H1 (cell line): ENCODE measurements around the gene NOSIP. TPM values are rescaled to one million over a fixed set of nuclear protein-coding genes. Genes with fewer than 3 reads are reported as not detected.
A peak's percentile ranks its signal among the peaks of the same experiment; 100 is the strongest.

Source experiments
- BCL11A ChIP-seq, 2 experiments: IDR thresholded peaks; one replicate each; pipeline ENCODE4 v1.6.1; 2011; ENCODE audit warnings: low read depth in 2 of 2, low read length in 2 of 2, mild to moderate bottlenecking in 2 of 2
- BRCA1 ChIP-seq: IDR thresholded peaks from 2 replicates; pipeline ENCODE4 v1.6.1; 2012; ENCODE audit warnings: low read depth, low read length, improper control_type of control experiment
- CEBPB ChIP-seq: IDR thresholded peaks from 2 replicates; pipeline ENCODE4 v1.6.1; 2012; ENCODE audit warnings: low read depth, low read length
- CHD1 ChIP-seq: IDR thresholded peaks from 2 replicates; pipeline ENCODE4 v1.6.1; 2012; ENCODE audit warnings: low read depth, low read length, improper control_type of control experiment
- E2F6 ChIP-seq: IDR thresholded peaks from 2 replicates; pipeline ENCODE4 v1.6.1; 2012; ENCODE audit warnings: inconsistent platforms
- EGR1 ChIP-seq: IDR thresholded peaks from 2 replicates; pipeline ENCODE4 v1.6.1; 2011; ENCODE audit warnings: low read depth, low read length, borderline replicate concordance
- GTF2F1 ChIP-seq: IDR thresholded peaks from 2 replicates; pipeline ENCODE4 v1.6.1; 2012; ENCODE audit warnings: low read depth, low read length, improper control_type of control experiment, borderline replicate concordance
- HDAC2 ChIP-seq, 2 experiments: fragments of 300-600 bp in 1 of 2; sonication (generic) in 1 of 2; IDR thresholded peaks; 2 replicates each; pipeline ENCODE4 v1.6.1; 2011 to 2012; ENCODE audit warnings: low read depth in 2 of 2, low read length in 2 of 2, mild to moderate bottlenecking in 2 of 2, moderate library complexity in 2 of 2, borderline replicate concordance in 1 of 2, inconsistent platforms in 1 of 2
- JUND ChIP-seq: IDR thresholded peaks from 2 replicates; pipeline ENCODE4 v1.6.1; 2011; ENCODE audit warnings: mild to moderate bottlenecking, improper control_type of control experiment, low read length
- KDM5A ChIP-seq: fragments of 200-600 bp; IDR thresholded peaks from 2 replicates; pipeline ENCODE4 v1.7.1; 2012; ENCODE audit warnings: mild to moderate bottlenecking, low read length, inconsistent platforms, mixed read lengths
- MAFK ChIP-seq: IDR thresholded peaks from 2 replicates; pipeline ENCODE4 v1.6.1; 2012; ENCODE audit warnings: low read depth, mild to moderate bottlenecking, improper control_type of control experiment, low read length
- SAP30 ChIP-seq: fragments of 300-600 bp; sonication (generic); IDR thresholded peaks from 2 replicates; pipeline ENCODE4 v1.7.1; 2012; ENCODE audit warnings: low read length, moderate library complexity, mild to moderate bottlenecking, inconsistent platforms; ENCODE audit not compliant: insufficient read depth, insufficient replicate concordance
- SP1 ChIP-seq: IDR thresholded peaks from 2 replicates; pipeline ENCODE4 v1.6.1; 2011; ENCODE audit warnings: low read depth, low read length
- SP2 ChIP-seq: IDR thresholded peaks from 2 replicates; pipeline ENCODE4 v1.6.1; 2012; ENCODE audit warnings: mild to moderate bottlenecking, low read length, inconsistent platforms
- SRF ChIP-seq: IDR thresholded peaks from 2 replicates; pipeline ENCODE4 v1.6.1; 2011; ENCODE audit warnings: mild to moderate bottlenecking, low read depth, low read length, moderate library complexity
- SUZ12 ChIP-seq: fragments of 200-600 bp; sonication (generic); IDR thresholded peaks from 2 replicates; pipeline ENCODE4 v1.6.1; 2012; ENCODE audit warnings: mild to moderate bottlenecking, inconsistent platforms, low read length, moderate library complexity, mixed read lengths
- TAF7 ChIP-seq: optimal IDR thresholded peaks from 2 replicates; pipeline ENCODE3; 2011; ENCODE audit warnings: low read depth, mild to moderate bottlenecking, inconsistent platforms, low read length, moderate library complexity, borderline replicate concordance
- TBP ChIP-seq: IDR thresholded peaks from 2 replicates; pipeline ENCODE4 v1.6.1; 2011; ENCODE audit warnings: low read depth, low read length, improper control_type of control experiment
- TEAD4 ChIP-seq: IDR thresholded peaks from 2 replicates; pipeline ENCODE4 v1.6.1; 2012; ENCODE audit warnings: low read depth, low read length, inconsistent platforms, mixed read lengths
- polyA plus RNA-seq, 7 experiments: library from polyadenylated mRNA; depleted of rRNA in 3 of 7; stranded (reverse) in 5 of 7; unstranded in 2 of 7; fragments of >200 nt in 5 of 7; fragments of 200-250 nt in 2 of 7; gene quantifications; 1 replicate in 5 of 7; 2 replicates in 1 of 7; 4 replicates in 1 of 7; pipeline versions ENCODE4 v1.2.1 to v1.2.3, GENCODE V29; 2011 to 2013; ENCODE audit warnings: missing spikeins in 2 of 7, mixed read lengths in 2 of 7
- total RNA-seq: library from RNA; stranded (reverse); fragmentation: NEBNext Ultra II Directional; extraction: Animal tissue kit (Norgen Biotek cat#: 25700); gene quantifications from 2 replicates; pipeline ENCODE4 v1.2.1, GENCODE V29; 2021
- TF ChIP-seq, protein P1 (sequence below): IDR thresholded peaks from 2 replicates; pipeline ENCODE4 v1.6.1; 2011; ENCODE audit warnings: low read depth, mild to moderate bottlenecking, low read length; ENCODE audit not compliant: insufficient read depth
- TF ChIP-seq, protein P2 (sequence below): IDR thresholded peaks from 2 replicates; pipeline ENCODE4 v1.6.1; 2012; ENCODE audit warnings: inconsistent platforms
- TF ChIP-seq, protein P3 (sequence below): IDR thresholded peaks from 2 replicates; pipeline ENCODE4 v1.6.1; 2012; ENCODE audit warnings: low read length, inconsistent platforms

Gene NOSIP
- total and polyA plus RNA-seq, 2 of the 8 experiments (the other 6 are each of a cell fraction or from before 2014, with no cell fraction given) = 85.1 to 192 TPM

DNA sequence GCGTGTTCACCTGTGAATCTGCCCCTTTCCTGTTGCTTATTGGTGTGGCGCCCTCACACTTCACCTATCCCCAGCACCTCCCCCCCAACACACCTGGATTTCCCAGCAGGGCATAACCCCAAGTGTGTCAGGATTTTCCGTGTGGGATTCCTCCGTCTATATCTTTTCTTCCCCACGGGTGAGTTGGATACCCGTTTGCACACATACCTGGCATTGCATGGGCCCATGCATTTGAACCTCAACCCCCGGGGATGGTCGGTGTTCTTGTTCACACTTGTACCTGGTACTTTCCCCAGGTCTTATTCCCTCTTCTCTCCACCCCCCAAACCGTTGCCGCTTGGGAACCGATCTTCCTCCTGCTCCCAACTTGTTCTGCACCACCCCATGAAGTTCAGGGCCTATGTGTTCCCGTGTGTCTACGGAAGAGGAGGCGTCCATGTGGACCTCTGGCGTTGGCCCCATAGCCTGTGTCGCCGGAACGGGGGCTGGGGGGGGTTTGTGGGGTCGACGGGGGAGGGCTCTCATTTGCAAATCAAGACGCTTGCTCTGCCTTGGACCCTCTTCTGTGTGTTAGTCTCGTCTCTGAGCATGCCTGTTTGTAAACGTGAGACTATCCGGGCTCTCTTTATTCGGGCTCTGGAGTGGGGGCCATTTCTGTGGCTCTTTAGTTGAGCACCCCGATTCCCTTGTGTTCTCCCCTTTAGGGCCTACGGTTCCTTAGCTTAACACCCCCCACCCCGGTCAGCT lies 12.3 kb upstream of the NOSIP start (continued):
- TF ChIP-seq CEBPB (no peak), KDM5A (0 out of 2 replicates have a peak, but pooled peaks have one; percentile 13), BCL11A (IDR thresholded peaks at IDR 0.05; ENCODE audit: low read depth in 2 of 2, low read length in 2 of 2) (no peak), TAF7 (no peak), CHD1 (no peak), JUND (no peak), SP2 (no peak), HDAC2 (IDR thresholded peaks at IDR 0.05; ENCODE audit: borderline replicate concordance in 1 of 2, low read depth in 2 of 2, low read length in 2 of 2) (no peak), BRCA1 (no peak), SAP30 (peak; percentile 61), TBP (no peak), GTF2F1 (no peak), TEAD4 (no peak), E2F6 (no peak), MAFK (no peak), EGR1 (no peak), SRF (no peak), SUZ12 (peak; percentile 8; the same call in 1 of the 2 replicates), SP1 (no peak)
- TF ChIP-seq, protein P1, sequence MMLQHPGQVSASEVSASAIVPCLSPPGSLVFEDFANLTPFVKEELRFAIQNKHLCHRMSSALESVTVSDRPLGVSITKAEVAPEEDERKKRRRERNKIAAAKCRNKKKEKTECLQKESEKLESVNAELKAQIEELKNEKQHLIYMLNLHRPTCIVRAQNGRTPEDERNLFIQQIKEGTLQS = no peak
- TF ChIP-seq, protein P2, sequence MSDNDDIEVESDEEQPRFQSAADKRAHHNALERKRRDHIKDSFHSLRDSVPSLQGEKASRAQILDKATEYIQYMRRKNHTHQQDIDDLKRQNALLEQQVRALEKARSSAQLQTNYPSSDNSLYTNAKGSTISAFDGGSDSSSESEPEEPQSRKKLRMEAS = no peak
- TF ChIP-seq, protein P3, sequence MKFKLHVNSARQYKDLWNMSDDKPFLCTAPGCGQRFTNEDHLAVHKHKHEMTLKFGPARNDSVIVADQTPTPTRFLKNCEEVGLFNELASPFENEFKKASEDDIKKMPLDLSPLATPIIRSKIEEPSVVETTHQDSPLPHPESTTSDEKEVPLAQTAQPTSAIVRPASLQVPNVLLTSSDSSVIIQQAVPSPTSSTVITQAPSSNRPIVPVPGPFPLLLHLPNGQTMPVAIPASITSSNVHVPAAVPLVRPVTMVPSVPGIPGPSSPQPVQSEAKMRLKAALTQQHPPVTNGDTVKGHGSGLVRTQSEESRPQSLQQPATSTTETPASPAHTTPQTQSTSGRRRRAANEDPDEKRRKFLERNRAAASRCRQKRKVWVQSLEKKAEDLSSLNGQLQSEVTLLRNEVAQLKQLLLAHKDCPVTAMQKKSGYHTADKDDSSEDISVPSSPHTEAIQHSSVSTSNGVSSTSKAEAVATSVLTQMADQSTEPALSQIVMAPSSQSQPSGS = no peak
